Neural crest cell (in vitro differentiated cells): Measurements from ENCODE around the gene MYT1. TPM values are rescaled to one million over a fixed set of nuclear protein-coding genes. Genes with fewer than 3 reads are reported as not detected.

Source experiments
- DNase-seq: peaks from one replicate; pipeline ENCODE4 v3.0.0; 2021; ENCODE audit warnings: low read depth, mixed read lengths, low spot score
- H3K27ac Mint-ChIP-seq: one replicate; pipeline ENCODE4 v1.8.0; 2021; ENCODE audit warnings: mild to moderate bottlenecking, mixed read lengths; ENCODE audit not compliant: unreplicated experiment
- H3K27me3 Mint-ChIP-seq: 2 replicates; pipeline ENCODE4 v1.8.0; 2021; ENCODE audit warnings: low read depth, mild to moderate bottlenecking, mixed read lengths
- H3K36me3 Mint-ChIP-seq: 2 replicates; pipeline ENCODE4 v1.8.0; 2021; ENCODE audit warnings: low read depth, mild to moderate bottlenecking, mixed read lengths
- H3K4me1 Mint-ChIP-seq: 2 replicates; pipeline ENCODE4 v1.8.0; 2021; ENCODE audit warnings: mixed read lengths
- H3K4me3 Mint-ChIP-seq: one replicate; pipeline ENCODE4 v1.8.0; 2021; ENCODE audit warnings: mild to moderate bottlenecking, mixed read lengths
- H3K9me3 Mint-ChIP-seq: 2 replicates; pipeline ENCODE4 v1.8.0; 2021; ENCODE audit warnings: mixed read lengths
- total RNA-seq: library from RNA; stranded (reverse); gene quantifications from 2 replicates; pipeline ENCODE4 v1.2.1, GENCODE V29; 2021
- TF ChIP-seq, protein P1 (sequence below): fragments of 200-600 bp; sonication (generic); conservative IDR thresholded peaks from 2 replicates; pipeline ENCODE4 v1.5.0; 2021; ENCODE audit warnings: antibody characterized with exemption, mild to moderate bottlenecking

The MYT1 gene
- total RNA-seq, 1 donor from 2014 or later: 4.3 TPM

DNA sequence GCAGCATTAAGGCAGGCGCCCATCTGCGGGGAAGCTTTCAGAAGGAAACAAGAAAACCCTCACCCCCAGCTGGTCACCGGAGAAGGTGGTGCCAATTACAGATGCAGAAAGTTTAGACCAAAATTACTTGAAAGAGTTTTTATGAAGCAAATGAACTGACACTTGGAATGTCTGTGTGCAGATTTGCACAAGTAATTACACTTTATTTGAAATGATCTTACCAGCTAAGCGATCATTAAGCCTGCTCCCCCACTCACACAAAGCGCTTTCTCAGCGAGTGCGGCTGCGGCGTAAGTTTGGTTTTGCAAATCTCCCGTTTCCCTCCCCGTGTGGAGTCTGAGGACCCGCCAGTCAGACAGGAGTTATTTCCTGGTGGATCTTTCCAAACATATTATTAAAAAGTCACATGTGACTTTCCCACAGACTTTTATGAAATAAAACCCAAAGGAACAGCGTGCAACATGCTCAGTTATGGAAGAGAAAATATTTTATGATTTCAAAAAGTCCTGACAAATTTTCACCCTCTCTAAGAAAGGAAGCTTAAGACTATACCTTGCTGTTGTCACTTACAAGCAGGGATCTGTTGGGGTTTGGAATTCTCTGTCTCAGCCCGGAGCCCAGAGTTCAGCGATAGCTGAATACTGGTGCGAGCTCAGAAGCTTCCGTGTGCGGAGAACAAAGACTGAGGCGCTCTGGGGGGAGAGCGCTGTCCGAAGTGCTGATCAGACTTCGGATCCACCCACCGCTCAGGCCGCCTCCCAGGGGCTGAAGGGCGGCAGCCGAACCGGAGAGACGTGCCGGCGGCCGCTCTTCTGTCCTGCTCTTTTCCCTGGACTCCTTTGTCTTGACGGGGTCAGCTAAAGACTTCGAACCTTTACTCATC lies 2.7 kb upstream of the MYT1 start:
- H3K9me3 Mint-ChIP-seq: no peaks in the 10 kb centered on the region
- H3K36me3 Mint-ChIP-seq: no peaks in the 10 kb centered on the region
- peak overlapping the region; percentile 56 for H3K4me3 Mint-ChIP-seq
- H3K27me3 Mint-ChIP-seq: peaks cover 72% of the 10 kb centered on the region
- TF ChIP-seq, protein P1, sequence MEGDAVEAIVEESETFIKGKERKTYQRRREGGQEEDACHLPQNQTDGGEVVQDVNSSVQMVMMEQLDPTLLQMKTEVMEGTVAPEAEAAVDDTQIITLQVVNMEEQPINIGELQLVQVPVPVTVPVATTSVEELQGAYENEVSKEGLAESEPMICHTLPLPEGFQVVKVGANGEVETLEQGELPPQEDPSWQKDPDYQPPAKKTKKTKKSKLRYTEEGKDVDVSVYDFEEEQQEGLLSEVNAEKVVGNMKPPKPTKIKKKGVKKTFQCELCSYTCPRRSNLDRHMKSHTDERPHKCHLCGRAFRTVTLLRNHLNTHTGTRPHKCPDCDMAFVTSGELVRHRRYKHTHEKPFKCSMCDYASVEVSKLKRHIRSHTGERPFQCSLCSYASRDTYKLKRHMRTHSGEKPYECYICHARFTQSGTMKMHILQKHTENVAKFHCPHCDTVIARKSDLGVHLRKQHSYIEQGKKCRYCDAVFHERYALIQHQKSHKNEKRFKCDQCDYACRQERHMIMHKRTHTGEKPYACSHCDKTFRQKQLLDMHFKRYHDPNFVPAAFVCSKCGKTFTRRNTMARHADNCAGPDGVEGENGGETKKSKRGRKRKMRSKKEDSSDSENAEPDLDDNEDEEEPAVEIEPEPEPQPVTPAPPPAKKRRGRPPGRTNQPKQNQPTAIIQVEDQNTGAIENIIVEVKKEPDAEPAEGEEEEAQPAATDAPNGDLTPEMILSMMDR: no peak
- peak overlapping the region; percentile 62 for H3K27ac Mint-ChIP-seq
- DNase-seq: peak; percentile 72
- H3K4me1 Mint-ChIP-seq: peaks cover 48% of the 10 kb centered on the region

DNA sequence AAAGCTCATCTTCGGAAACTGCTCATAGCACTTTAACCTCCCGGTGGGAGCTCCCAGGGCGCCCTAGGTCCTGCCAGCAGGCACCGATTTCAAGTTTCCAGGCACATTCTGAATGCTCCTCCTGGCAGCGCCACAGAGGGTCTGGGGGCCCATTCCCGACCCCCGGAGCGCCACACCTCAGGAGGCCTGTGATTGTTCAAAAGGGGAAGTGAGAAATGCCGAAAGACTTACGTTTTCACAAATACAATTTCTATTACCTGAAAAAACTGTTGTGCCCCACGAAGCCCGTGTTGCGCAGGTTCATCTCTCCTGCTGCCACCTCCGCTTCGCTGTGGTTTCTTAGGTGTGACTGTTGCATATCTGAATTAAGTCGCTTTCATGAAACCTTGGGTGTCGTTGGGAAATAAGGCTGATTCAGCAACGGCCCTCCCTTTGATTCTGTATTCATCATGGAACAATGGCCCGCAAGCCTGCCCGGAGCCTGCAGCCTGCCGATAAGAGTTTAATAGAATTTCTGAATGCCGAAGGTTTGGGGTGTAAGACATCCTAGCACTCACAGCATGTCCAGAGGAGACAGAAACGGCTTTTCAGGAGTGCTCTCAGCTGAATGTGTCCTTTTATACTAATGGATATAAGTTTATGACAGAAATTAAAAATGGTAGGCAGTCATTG lies 1.9 kb upstream of the MYT1 start:
- H3K4me1 Mint-ChIP-seq: peaks cover 48% of the 10 kb centered on the region
- DNase-seq: no peak
- peaks cover 80% of the 10 kb centered on the region for H3K27me3 Mint-ChIP-seq
- H3K9me3 Mint-ChIP-seq: no peaks in the 10 kb centered on the region
- TF ChIP-seq, protein P1: no peak
- no peaks in the 10 kb centered on the region for H3K36me3 Mint-ChIP-seq
- peak overlapping the region; percentile 62 for H3K27ac Mint-ChIP-seq
- peak overlapping the region; percentile 56 for H3K4me3 Mint-ChIP-seq

DNA sequence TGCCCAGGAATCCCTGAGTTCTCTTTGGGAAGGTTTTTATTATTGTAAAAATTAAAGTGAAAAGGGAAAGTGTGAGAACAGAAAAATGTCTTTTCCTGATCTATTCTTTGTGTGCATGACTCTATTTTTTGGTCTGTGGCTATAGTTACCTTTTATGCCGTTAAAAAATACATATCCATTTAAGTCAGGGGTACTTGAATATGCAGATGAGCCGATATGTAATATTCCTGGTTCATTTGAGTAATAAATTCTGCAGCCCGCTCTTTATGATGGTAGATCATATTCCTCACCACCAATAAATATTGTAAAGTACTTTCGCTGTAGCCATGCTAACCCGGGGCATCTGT lies 503 bp upstream of the MYT1 start:
- TF ChIP-seq, protein P1: no peak
- DNase-seq: no peak
- Mint-ChIP-seq H3K36me3 (no peaks in the 10 kb centered on the region), H3K27ac (no peak overlapping the region), H3K4me1 (peaks cover 46% of the 10 kb centered on the region), H3K4me3 (no peak overlapping the region), H3K27me3 (peaks cover 89% of the 10 kb centered on the region), H3K9me3 (no peaks in the 10 kb centered on the region)

DNA sequence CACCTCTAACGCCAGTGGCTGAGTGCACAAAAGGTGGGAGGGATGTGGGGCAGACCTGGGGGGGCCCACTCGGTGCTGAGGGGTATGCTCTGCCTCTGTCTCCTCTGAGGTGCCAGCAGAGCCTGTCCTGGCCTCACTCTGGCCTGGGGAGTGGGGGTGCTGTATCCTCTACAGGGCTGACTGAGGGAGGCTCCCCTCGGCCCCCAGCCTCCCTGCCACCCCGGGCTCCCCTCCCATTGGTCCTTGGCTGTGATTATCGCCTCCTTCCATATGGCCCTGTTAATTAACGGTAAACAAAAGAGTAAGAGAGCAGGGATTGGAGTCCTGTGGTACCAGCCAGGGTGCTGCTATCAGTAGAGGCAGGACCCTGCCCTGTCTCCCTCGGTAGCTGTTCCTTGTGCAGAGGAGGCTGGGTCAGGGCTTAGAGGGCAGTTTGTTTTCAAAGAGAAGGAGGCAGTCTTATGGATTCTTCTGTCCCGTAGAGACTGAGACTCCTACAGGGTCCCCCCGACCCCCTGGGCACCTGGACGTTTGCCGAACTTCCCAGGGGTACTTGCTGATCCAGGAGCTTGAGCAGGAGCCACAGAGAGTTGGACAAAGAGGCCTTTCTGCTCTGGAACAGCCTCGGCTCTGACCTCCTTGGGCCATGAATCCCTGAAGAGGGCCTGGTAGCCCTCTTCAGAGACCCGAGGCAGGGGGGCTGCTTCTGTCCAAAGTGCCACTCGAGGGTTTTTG lies 1.8 kb downstream of the MYT1 start:
- Mint-ChIP-seq H3K27ac (no peak overlapping the region), H3K4me3 (no peak overlapping the region), H3K36me3 (no peaks in the 10 kb centered on the region), H3K9me3 (no peaks in the 10 kb centered on the region), H3K4me1 (peaks cover 29% of the 10 kb centered on the region), H3K27me3 (peaks cover 76% of the 10 kb centered on the region)
- TF ChIP-seq, protein P1: no peak
- DNase-seq: no peak

DNA sequence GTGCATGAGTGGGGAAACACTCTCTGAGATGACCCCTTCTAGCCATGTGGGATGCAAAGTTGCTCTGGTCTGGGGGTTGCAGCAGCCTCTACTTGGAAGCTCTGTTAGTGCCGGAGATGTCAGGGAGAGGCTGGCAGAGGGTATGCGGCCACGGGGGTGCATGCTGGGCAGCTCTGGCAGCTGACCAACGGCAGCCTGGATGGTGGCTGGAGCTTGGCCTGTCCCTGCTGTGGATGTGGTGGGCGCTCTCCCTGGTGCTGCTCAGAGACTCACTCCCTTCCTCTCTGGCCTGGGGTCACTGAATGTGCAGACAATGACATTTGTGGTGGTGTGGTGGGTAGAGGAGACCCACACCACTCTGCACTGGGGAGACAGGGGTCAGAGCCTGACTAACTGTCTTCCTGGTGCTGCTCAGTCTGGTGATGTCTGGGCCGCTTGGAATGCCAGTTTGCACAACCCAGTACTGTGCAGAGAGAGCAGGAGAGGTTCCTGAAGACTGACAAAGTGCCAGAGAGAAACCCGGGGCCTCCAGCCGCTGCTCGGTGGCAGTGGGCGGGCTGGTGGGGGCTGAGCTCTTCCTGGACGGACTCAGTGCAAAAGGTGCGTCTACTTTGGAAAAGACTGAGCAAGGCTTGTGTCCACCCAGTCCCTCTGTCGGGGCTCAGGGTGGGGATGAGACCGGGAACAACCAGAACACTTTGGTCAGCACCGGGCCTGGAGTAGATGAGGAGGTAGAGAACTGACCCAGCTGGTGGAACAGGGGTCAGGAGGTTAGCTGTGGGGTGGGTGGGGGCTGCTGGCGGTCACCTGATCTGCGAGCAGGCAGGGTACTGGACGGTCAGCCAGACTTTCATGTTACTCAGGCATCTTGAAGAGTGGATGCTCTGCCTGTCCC lies 2.7 kb downstream of the MYT1 start:
- no peak for DNase-seq
- Mint-ChIP-seq H3K9me3 (no peaks in the 10 kb centered on the region), H3K4me1 (peaks cover 20% of the 10 kb centered on the region), H3K36me3 (no peaks in the 10 kb centered on the region), H3K4me3 (no peak overlapping the region), H3K27me3 (peaks cover 67% of the 10 kb centered on the region), H3K27ac (no peak overlapping the region)
- TF ChIP-seq, protein P1: no peak
